NCI-H187 treated with DMSO at 0.1 percent for 48 hours (cell line): ENCODE results near the gene UGT1A5.
"Not testable (repeated sequence)": the region's sequence is repeated elsewhere in the genome, so short reads cannot be mapped to it uniquely, and the experiment has no call there.

ENCODE experiments used
- DNase-seq: peaks from one replicate; lab custom pipeline; 2025; lab: John Stamatoyannopoulos, UW

Gene UGT1A5

DNA sequence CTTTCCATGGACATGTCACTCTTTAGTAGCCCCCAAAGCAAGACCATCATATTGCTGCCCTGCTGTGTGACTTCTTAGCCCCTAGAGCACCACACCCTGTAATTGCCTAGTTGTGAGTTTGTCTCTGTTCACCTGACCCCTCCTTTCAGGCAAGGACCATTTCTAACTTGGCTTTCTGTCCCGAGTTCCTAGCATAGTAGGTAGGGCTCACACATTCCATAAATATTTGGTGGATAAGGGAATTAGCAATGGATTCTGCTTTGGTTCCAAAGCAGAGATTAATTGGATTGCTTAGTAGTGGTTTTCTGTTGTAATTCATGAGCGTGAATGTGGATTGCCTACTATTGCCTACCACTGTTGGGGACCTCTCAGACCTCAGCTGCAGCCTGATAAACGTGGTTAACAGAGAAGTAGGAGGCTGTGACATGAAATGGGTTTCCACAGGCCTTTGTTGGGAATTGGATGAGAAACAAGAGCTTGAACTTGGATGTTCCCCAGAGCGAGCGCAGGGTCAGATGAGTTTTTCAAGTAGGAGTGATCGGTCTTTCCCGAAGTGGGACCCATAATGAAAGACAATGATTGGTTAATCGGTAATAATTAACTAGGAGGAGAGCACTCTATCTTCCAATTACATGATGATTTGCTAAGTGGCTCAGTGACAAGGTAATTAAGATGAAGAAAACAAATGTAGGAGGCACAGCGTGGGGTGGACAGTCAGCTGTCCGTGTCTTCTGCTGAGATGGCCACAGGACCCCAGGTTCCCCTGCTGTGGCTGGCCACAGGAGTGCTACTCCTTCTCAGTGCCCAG is 34.0 kb downstream of the UGT1A5 start:
- DNase-seq: no peak

DNA sequence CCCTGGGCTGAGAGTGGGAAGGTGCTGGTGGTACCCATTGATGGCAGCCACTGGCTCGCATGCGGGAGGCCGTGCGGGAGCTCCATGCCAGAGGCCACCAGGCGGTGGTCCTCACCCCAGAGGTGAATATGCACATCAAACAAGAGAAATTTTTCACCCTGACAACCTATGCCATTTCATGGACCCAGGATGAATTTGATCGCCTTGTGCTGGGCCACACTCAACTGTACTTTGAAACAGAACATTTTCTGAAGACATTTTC is 34.5 kb downstream of the UGT1A5 start:
- DNase-seq: no peak

DNA sequence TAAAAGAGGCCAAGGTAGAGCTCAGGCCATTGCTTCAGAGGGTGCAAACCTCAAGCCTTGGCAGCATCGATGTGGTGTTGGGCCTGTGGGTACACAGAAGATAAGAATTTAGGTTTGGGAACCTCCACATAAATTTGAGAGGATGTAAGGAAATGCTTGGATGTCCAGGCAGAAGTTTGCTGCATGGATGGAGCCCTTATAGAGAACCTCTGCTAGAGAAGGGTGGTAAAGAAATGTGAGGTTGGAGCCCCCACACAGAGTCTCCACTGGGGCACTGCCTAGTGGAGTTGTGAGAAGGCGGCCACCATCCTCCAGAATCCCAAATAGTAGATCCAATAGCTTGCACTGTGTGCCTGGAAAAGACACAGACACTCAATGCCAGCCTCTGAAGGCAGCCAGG is 38.0 kb downstream of the UGT1A5 start:
- not testable (repeated sequence) for DNase-seq

DNA sequence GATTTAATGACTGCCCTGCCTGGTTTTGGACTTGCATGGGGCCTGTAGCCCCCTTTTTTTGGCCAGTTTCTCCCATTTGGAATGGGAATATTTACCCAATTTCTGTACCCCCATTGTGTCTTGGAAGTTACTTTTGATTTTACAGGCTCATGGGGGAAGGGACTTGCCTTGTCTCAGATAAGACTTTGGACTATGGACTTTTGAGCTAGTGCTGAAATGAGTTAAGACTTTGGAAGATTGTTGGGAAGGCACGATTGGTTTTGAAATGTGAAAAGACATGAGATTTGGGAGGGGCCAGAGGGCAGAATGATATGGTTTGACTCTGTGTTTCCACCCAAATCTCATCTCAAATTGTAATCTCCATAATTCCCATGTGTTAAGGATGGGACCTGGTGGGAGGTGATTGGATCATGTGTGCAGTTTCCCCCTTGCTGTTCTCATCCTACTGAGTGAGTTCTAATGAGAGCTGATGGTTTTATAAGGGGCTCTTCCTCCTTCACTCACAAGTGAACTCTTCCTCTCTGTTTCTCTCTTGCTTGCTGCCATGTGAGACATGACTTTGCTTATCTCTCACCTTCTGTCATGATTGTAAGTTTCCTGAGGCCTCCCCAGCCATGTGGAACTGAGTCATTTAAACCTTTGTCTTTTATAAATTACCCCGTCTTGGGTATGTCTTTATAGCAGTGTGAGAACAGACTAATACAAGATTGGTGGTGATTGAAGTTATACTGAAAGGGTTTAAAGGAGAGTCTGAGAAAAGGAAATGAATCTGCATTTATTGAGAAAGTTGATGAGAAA is 38.7 kb downstream of the UGT1A5 start:
- not testable (repeated sequence) for DNase-seq

DNA sequence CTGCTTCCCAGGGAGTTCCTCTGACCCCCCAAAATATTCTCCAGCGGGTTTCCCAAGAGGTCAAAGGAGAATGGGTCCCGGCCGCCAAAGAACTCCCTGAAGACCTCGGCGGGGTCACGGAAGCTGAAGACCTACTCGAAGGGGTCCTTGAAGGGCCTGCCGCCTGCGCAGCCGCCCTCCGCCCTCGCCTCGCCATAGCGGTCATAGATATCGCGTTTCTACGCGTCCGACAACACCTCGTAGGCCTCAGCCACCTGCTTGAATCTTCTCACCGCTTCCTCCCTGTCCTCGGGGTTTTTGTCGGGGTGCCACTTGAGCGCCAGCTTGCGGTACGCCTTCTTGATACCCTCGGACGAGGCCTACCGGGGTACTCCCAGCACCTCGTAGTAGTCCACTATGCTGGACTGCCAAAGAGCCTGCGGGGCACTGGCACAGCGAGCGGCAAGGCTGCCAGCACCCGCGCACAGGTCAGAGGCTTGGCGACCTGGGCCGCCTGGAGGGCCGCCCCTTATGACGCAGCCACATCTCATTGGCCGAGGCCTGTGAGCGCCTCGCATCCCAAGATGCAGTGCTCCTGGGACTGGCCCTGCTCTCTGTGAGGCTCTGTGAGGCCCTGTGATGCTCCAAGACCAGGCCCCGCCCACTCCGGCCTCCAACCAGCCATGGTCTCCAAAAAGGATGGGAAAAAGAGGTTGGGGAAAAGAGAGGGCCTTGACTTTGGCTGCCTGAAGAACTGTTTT is 42.3 kb downstream of the UGT1A5 start:
- DNase-seq: no peak

DNA sequence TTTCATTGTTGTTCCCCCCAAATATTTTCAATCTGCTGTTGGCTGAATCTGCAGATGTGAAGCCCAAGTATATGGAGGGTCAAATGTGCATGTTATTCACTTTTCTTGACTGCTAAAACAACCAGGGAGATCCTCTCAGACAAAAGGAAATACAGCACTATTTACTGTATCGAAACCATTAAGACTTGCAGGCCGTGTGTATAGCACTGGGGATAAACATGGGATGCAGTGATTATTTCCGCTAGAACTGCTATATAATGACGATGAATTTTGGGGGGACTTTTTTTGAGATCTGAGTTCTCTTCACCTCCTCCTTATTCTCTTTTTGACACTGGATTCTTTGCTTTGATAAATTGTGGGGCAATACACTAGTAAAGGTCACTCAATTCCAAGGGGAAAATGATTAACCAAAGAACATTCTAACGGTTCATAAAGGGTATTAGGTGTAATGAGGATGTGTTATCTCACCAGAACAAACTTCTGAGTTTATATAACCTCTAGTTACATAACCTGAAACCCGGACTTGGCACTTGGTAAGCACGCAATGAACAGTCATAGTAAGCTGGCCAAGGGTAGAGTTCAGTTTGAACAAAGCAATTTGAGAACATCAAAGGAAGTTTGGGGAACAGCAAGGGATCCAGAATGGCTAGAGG is 43.8 kb downstream of the UGT1A5 start:
- no peak for DNase-seq

DNA sequence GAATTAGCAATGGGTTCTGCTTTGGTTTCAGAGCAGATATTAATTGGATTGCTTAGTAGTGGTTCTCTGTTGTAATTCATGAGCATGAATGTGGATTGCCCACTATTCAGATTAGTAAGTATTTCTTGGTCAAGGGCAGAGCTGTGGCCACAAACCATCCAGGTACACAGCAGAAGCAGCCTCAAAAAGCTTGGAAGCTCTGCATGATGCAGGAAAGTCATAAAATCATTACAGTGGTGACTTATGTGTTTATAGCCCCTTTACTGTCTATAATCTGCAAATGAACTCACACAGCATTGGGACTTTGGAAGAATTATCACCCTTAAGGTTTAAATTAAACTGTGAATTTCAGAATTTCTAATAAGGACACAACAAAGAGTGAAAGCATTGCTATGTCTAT is 45.4 kb downstream of the UGT1A5 start:
- no peak for DNase-seq

DNA sequence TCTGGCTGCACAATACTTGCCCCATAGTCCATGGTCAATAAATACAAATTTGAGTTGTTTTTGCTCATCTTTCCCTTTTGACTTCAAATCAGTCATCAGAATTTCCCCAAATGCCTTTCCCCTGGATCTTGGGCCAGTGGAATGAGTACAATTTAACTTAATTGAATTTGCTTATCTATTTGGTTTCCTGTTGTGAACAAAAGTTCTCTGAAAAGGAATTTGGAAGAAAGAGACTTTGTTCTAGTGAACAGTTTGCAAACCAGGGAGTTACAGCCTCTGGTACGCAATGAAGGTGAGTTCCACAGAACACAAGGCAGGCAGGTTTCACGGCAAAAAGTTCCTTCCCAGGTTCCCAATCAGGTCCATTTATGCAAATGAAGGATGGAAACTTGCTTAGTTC is 46.1 kb downstream of the UGT1A5 start:
- DNase-seq: no peak

DNA sequence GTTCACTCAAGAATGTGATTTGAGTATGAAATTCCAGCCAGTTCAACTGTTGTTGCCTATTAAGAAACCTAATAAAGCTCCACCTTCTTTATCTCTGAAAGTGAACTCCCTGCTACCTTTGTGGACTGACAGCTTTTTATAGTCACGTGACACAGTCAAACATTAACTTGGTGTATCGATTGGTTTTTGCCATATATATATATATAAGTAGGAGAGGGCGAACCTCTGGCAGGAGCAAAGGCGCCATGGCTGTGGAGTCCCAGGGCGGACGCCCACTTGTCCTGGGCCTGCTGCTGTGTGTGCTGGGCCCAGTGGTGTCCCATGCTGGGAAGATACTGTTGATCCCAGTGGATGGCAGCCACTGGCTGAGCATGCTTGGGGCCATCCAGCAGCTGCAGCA is 47.3 kb downstream of the UGT1A5 start, which contains the start of gene UGT1A1:
Gene UGT1A1 (plus strand): TSS at position 228 of the 400 bp plus-strand sequence. CDS start 18 bp downstream, at position 246.
- no peak for DNase-seq

DNA sequence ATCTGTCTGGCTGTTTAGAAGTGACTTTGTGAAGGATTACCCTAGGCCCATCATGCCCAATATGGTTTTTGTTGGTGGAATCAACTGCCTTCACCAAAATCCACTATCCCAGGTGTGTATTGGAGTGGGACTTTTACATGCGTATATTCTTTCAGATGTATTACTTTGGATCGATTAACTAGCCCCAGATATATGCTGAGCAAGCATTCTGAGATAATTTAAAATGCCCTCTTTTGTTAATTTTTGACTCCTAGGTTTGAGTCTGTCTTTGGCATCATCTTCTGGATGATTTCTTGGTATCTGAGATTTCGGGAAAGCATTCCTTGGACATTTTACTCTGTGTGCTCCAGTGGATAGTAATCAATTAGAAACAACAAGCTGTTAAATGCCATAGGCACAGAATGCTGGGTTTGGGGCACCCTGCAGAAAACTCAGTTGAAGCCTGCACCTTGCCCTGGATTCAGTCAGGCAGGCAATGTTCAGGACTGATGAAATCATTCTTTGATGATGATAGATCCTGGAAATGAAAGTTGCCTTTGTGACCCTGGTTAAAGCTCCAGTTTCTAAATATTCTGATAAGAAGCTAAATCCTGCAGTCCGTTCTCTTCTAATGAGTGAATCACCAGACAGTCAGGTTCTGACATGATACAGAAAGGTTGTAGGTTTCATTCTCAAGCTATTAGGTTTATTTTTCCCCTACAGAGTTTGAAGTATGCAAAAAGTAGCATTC is 48.5 kb downstream of the UGT1A5 start:
- DNase-seq: no peak

DNA sequence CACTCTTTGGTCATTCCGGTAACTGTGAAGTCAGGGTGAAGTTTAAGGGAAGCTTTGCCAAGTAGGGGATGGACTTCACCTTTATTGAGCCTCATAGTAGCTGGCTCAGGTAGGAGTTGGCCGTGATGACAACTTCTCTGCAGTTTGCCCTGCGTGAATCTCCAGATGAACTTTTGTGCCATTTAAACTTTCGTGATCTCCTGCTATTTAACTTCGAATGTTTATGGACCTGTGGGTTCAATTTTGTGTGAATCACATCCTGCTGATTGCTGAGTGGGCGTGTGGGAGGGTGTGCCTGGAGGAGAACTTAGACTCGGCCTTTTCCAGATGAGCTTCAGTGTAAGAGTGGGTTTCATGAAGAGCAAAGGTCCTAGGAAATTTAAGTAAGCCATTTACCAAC is 51.6 kb downstream of the UGT1A5 start:
- no peak for DNase-seq

DNA sequence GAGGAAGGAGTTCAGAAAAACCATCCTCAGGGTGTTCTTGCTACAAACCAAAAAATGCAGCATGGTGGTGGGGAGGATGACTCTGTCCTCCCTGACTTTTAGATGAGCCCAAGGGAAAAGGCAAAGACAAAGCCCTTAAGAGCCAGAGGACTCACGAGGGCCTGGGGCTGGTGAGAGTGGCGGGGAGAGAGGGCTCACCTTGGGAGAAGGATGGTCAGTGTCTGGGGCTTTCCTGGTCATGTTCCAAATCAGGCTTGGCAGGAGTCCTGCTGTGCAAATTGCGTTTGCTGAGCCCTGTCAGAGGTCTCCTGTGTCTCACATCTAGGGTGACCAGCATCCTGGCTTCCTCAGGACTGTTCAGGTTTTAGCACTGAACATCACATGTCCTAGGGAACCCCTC is 52.1 kb downstream of the UGT1A5 start:
- DNase-seq: no peak

DNA sequence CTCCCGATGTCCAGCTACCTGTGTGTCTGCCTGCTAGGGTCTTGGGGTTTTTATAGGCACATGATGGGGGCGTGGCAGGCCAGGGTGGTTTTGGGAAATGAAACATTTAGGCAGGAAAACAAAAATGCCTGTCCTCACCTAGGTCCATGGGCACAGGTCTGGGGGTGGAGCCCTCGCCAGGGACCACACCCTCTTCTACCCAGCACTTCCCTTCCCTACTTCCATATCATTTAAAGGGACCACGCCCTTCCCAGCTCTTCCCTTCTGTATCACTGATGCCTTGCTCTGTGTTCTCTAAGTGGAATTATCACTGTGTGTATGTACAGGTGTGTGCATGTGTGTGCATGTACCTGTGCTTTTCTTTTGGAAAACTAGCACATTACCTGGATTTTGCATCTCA is 53.7 kb downstream of the UGT1A5 start:
- DNase-seq: no peak

DNA sequence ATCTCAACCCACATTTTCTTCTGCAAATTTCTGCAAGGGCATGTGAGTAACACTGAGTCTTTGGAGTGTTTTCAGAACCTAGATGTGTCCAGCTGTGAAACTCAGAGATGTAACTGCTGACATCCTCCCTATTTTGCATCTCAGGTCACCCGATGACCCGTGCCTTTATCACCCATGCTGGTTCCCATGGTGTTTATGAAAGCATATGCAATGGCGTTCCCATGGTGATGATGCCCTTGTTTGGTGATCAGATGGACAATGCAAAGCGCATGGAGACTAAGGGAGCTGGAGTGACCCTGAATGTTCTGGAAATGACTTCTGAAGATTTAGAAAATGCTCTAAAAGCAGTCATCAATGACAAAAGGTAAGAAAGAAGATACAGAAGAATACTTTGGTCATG is 55.4 kb downstream of the UGT1A5 start:
- DNase-seq: no peak

DNA sequence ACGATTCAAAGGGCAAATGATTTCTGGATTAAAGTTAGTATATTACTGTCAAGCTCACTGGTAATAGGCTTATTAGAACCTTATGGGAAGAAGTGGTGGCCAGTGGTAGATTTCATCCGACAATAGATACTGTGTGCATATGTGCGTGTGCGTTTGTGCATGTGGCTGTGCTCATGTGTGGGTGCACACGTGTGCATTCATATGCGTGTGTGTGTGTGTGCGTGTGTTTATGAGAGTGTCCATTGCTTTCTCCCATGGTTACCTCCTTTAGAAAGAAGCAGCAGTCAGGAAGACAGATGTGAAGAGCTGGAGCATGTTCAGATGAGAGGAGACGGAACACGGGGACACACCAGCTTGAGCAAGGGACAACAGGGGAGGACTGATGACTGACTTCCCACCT is 56.6 kb downstream of the UGT1A5 start:
- no peak for DNase-seq

DNA sequence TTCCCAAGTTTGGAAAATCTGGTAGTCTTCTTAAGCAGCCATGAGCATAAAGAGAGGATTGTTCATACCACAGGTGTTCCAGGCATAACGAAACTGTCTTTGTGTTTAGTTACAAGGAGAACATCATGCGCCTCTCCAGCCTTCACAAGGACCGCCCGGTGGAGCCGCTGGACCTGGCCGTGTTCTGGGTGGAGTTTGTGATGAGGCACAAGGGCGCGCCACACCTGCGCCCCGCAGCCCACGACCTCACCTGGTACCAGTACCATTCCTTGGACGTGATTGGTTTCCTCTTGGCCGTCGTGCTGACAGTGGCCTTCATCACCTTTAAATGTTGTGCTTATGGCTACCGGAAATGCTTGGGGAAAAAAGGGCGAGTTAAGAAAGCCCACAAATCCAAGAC is 59.4 kb downstream of the UGT1A5 start:
- no peak for DNase-seq

DNA sequence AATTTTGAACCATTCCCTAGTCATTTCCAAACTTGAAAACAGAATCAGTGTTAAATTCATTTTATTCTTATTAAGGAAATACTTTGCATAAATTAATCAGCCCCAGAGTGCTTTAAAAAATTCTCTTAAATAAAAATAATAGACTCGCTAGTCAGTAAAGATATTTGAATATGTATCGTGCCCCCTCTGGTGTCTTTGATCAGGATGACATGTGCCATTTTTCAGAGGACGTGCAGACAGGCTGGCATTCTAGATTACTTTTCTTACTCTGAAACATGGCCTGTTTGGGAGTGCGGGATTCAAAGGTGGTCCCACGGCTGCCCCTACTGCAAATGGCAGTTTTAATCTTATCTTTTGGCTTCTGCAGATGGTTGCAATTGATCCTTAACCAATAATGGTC is 59.9 kb downstream of the UGT1A5 start:
- DNase-seq: no peak

DNA sequence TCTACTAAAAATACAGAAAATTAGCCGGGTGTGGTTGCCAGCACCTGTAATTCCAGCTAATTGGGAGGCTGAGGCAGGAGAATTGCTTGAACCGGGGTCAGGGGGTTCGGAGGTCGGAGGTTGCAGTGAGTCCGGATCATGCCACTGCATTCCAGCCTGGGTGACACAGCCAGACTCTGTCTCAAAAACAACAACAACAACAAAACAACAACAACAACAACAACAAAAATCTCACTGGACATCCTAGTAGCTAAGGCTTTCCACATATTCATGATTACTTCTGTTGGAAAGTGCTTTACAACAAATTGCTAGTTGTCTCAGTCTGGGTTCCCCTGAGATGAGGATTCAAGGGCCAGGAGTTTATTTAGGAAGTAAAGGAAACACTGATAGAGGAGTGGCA is 61.1 kb downstream of the UGT1A5 start:
- no peak for DNase-seq

DNA sequence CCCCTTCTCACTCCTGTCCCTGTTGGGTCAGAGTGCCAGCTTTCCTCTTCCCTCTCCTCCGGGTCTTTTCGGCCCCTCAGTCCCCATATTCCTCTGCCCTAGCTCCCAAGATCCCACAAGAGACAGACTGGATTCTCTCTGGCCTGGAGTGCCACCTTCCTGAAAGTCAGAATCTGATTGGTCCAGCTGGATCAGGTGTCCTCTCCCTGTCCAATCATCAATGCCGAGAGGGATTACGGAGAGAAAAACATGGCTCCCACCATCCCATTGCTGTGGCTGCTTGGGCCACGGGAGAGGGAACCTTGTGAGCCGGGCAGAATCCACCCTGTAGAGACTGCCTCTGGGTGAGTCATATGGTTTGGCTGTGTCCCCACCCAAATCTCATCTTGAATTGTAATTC is 62.7 kb downstream of the UGT1A5 start:
- DNase-seq: no peak

DNA sequence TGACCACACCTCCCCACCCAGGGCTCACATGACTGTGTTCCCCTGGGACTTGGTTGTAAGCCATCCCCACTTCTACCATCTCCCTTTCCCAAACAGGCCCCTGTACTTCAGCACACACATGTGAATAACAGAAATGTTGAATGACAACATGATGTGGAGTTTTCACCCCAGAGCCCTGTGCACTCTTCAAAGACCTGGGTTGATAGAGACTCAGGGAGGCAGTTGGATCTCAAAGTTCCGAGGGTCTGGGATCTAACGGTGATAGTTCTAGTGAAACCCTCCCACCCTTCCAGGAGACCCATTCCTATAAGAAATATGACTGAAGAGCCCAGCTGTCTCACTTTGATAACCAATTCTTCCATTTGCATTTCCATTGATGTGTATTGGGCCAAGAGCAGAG is 65.3 kb downstream of the UGT1A5 start, which contains the start of gene MROH2A:
Gene MROH2A (plus strand): TSS at position 301 of the 400 bp plus-strand sequence. CDS start 1,029 bp downstream, outside the sequence.
- DNase-seq: no peak

DNA sequence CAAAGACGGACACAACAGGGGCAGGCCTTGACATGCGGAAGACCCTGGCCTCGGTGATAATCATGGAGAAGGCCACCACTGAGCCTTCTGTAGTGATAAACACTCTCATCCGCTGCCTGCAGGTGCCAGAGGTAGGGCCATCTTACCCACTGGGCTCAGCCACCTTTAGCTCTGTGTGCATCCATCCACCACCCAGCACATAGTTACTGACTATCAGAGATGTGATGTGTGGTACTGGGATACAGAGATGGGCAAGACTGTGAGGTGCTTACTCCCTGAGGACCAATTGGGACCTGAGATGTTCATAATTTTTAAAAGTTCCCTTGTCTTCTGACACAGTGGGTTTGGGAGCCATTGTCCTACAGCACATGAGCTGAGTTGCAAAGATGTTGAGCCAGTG is 67.0 kb downstream of the UGT1A5 start:
- no peak for DNase-seq

DNA sequence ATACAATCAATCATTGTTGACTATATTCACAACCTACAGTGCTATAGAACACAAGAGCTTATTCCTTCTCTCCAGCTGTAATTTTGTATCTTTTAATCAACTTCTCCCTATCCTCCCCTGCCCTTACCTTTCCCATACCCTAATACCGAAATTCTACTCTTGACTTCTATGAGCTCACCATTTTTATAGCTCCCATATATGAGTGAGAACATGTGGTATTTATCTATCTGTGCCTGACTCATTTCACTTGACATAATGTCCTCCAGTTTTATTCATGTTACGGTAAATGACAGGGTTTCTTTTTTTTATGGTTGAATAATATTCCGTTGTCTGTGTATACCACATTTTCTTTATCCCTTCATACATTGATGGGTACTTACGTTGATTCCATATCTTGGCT is 68.1 kb downstream of the UGT1A5 start:
- DNase-seq: no peak
